Heart left ventricle (tissue), 16 donors: ENCODE measurements around the gene RHOT2. TPM values are rescaled to one million over a fixed set of nuclear protein-coding genes. Genes with fewer than 3 reads are reported as not detected.

ENCODE experiments used
- ATAC-seq, 4 donors: fragments of 200-7000 bp; cut with Tn5 transposase; one replicate each; pipeline ENCODE4 v1.9.1; 2020 to 2022; ENCODE audit warnings: moderate library complexity in 4 of 4, mild to moderate bottlenecking in 3 of 4, moderate number of reproducible peaks in 1 of 4
- DNase-seq, 5 donors: peaks; one replicate each; pipeline ENCODE4 v3.0.0-alpha.2; 2020
- H3K27ac ChIP-seq, 12 donors: fragments of 200-600 bp; sonication (generic) in 4 of 12; one replicate each; pipeline versions ENCODE4 v1.5.0 to v1.8.0; 2016 to 2022; ENCODE audit warnings: mild to moderate bottlenecking in 2 of 12
- H3K27me3 ChIP-seq, 9 donors: fragments of 200-600 bp; sonication (generic) in 2 of 9; one replicate each; pipeline versions ENCODE4 v1.5.1 to v1.8.0; 2016 to 2022; ENCODE audit warnings: mild to moderate bottlenecking in 3 of 9
- H3K36me3 ChIP-seq, 9 donors: fragments of 200-600 bp; sonication (generic) in 2 of 9; one replicate each; pipeline versions ENCODE4 v1.5.0 to v1.8.0; 2018 to 2022; ENCODE audit warnings: mild to moderate bottlenecking in 2 of 9
- H3K4me1 ChIP-seq, 12 donors: fragments of 200-600 bp; sonication (generic) in 4 of 12; one replicate each; pipeline versions ENCODE4 v1.5.0 to v1.8.0; 2016 to 2022; ENCODE audit warnings: mild to moderate bottlenecking in 3 of 12
- H3K4me3 ChIP-seq, 12 donors: fragments of 200-600 bp; sonication (generic) in 4 of 12; one replicate each; pipeline versions ENCODE4 v1.5.0 to v1.8.0; 2017 to 2022; ENCODE audit warnings: mild to moderate bottlenecking in 9 of 12, moderate library complexity in 4 of 12
- H3K9me3 ChIP-seq, 12 donors: fragments of 200-600 bp; sonication (generic) in 4 of 12; one replicate each; pipeline versions ENCODE4 v1.5.0 to v1.8.0; 2016 to 2022; ENCODE audit warnings: mild to moderate bottlenecking in 1 of 12
- CTCF ChIP-seq, 12 donors: fragments of 200-600 bp; sonication (generic) in 4 of 12; IDR thresholded peaks; one replicate each; pipeline versions ENCODE4 v1.5.0 to v1.8.0; 2018 to 2022; ENCODE audit warnings: antibody characterized with exemption in 12 of 12, mild to moderate bottlenecking in 5 of 12
- POLR2A ChIP-seq, 2 donors: fragments of 450-650 bp; IDR thresholded peaks; one replicate each; pipeline ENCODE4 v1.6.1; 2017; ENCODE audit warnings: antibody characterized with exemption in 2 of 2, mild to moderate bottlenecking in 2 of 2, moderate library complexity in 2 of 2
- WGBS, 4 donors: extraction: QIAGEN DNeasy Blood & Tissue Kit in 2 of 4; methylation state at CpG; one replicate each; pipeline versions ENCODE4 v1.1.5 to v1.1.7; 2013 to 2018; 5-methylcytosine and 5-hydroxymethylcytosine counted together
- intact Hi-C, 10 donors: fragments of 100-400 bp; cut with DNase I; formaldehyde crosslinking; loops; one replicate each; pipeline versions ENCODE4 v1.11.1 to v1.14.2; 2022
- polyA plus RNA-seq, 2 donors: library from polyadenylated mRNA; stranded (reverse); fragments of 200-250 nt; gene quantifications; one replicate each; pipeline ENCODE4 v1.2.3, GENCODE V29; 2013
- total RNA-seq, 9 donors: library from RNA; depleted of rRNA in 2 of 9; stranded (reverse); fragments of >200 nt in 2 of 9; fragmentation: NEBNext Ultra II Directional in 3 of 9; extraction: Animal tissue kit (Norgen Biotek cat#: 25700) in 3 of 9; gene quantifications; one replicate each; pipeline versions ENCODE4 v1.1.0 to v1.2.4, GENCODE V29; 2016 to 2023
- donor health status: ischemic (EF 13 %, LVEDD 7.1; RV severe dilation, severe dysfunction).
- donor health status: healthy with polysubstance abuse.
- donor health status: DM: no; HTN: yes; CAD: no.
- donor health status: DM: no; HTN: no; CAD: no.
- donor health status: ischemic (EF 25% LVEDD 6.9; RV normal size, moderate dysfunction).
- donor health status: ischemic (EF 25% LVEDD 5.7; RV mildly dilated, moderate dysfunction).
- donor health status: healthy.
- donor health status: DM: yes; HTN: yes; CAD: no.
- donor health status: ischemic (EF 35%, LVEDD 5.7; RV mildly dilated, moderate dysfunction).
- donor health status: nonischemic (EF 11% LVEDD 7.7; RV severe dilation, severe dysfunction).
- donor health status: DM: yes; HTN: yes; CAD: no.
- donor health status: PGD.
- donor health status: ischemic (EF 29% LVEDD 5.4; RV normal size, mild dysfunction).
- donor health status: nonischemic (EF 23%, LVEDD 6.1; RV moderate dilation, normal function).

RHOT2 gene
- total and polyA plus RNA-seq, 11 donors: 33.7 to 143 (median 83.5) TPM

- peaks cover 3 to 36% (median 19%) of the 10 kb centered on the region in 12 donors for H3K4me1 ChIP-seq
- intact Hi-C loops: no loop called here
- H3K27me3 ChIP-seq: no peaks in the 10 kb centered on the region
- ATAC-seq (no peak), DNase-seq (no peak)
- H3K36me3 ChIP-seq: peaks cover 0 to 53% (median 47%) of the 10 kb centered on the region in 9 donors
- WGBS, 4 donors: 90 to 98% (median 92%) methylated on average over 7 to 18 of the region's 18 CpGs
- no peaks in the 10 kb centered on the region for H3K9me3 ChIP-seq
- no peak overlapping the region for H3K27ac ChIP-seq
- TF ChIP-seq POLR2A (IDR thresholded peaks at IDR 0.05) (no peak), CTCF (IDR thresholded peaks at IDR 0.05) (no peak)
- no peak overlapping the region for H3K4me3 ChIP-seq
These were observed 5.6 kb downstream of the RHOT2 start for GRCh38 chr16:673399-673991.

- Histone ChIP-seq H3K36me3 (peaks cover 0 to 49% (median 45%) of the 10 kb centered on the region in 9 donors), H3K4me3 (no peak overlapping the region), H3K27ac (peak overlapping the region in 7 of 12 donors; percentile 33 to 76 (median 65)), H3K4me1 (peaks cover 0 to 34% (median 13%) of the 10 kb centered on the region in 12 donors), H3K27me3 (no peaks in the 10 kb centered on the region), H3K9me3 (no peaks in the 10 kb centered on the region)
- 60 to 68% (median 65%) methylated on average over 9 to 22 of the region's 22 CpGs for WGBS, 4 donors
- intact Hi-C loops: no loop called here
- no peak for TF ChIP-seq POLR2A (IDR thresholded peaks at IDR 0.05)
- TF ChIP-seq CTCF (IDR thresholded peaks at IDR 0.05): no peak
- DNase-seq: peak in 1 of 5 donors; percentile 72
- peak; percentile 1 to 43 (median 14) for ATAC-seq
These were observed 6.4 kb downstream of the RHOT2 start for GRCh38 chr16:674214-674881.

- peak within 1 kb of the TSS in 8 of 12 donors; percentile 33 to 76 (median 54) for H3K27ac ChIP-seq
- 5 to 11% (median 6%) methylated on average over 12 to 73 of the region's 73 CpGs for WGBS, 4 donors
- peaks cover 0 to 32% (median 14%) of the 10 kb centered on the region in 12 donors for H3K4me1 ChIP-seq
- H3K36me3 ChIP-seq: peaks cover 0 to 40% (median 36%) of the 10 kb centered on the region in 9 donors
- intact Hi-C loops: no loop called here
- H3K4me3 ChIP-seq: peak within 1 kb of the TSS in 10 of 12 donors; percentile 30 to 57 (median 44)
- TF ChIP-seq CTCF (IDR thresholded peaks at IDR 0.05): no peak
- TF ChIP-seq POLR2A (IDR thresholded peaks at IDR 0.05): no peak
- ATAC-seq (no peak), DNase-seq (no peak)
- H3K27me3 ChIP-seq: no peaks in the 10 kb centered on the region
- H3K9me3 ChIP-seq: no peaks in the 10 kb centered on the region
These were observed 7.3 kb downstream of the RHOT2 start, which contains the start of gene RHBDL1 for GRCh38 chr16:674968-675883. Gene RHBDL1, plus strand, starts transcription at chr16:675671. Its CDS starts 120 bp downstream, at chr16:675791.
